GM18951 (cell line): ENCODE data around the gene HIVEP3.

Experiments used
- POLR2A ChIP-seq: IDR thresholded peaks from 4 replicates; pipeline ENCODE4 v1.6.1; 2011; ENCODE audit warnings: mild to moderate bottlenecking; ENCODE audit not compliant: insufficient read length, insufficient read depth; ENCODE audit errors: extremely low read depth
- in situ Hi-C: fragments of 300-500 bp; cut with MboI; formaldehyde crosslinking; loops from one replicate; pipeline ENCODE4 v1.12.0; 2022; ENCODE audit warnings: low sequenced_read_pairs, mixed read lengths, inconsistent platforms; ENCODE audit not compliant: unreplicated experiment

The HIVEP3 gene

DNA sequence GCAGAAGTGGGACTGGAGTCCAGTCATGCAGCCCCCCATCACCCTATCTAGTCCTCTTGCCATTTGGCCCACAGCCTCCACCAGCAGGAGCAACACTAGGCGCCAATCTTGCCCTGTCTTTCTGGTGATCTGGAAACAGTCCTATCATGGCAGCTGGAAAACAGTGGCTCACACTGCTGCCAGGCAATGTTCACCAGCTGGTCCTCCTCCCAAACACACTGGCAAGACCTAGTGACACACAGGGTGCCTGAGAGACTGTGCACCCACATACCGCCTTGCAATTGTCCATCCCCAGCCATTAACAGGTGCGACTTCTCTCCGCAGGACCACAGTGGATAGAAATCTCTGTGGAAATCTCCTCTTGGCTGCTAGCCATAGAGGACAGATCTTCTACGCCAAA is 105.5 kb downstream of the HIVEP3 start:
- in situ Hi-C loops, result no loop called here
- TF ChIP-seq POLR2A, result no peak

DNA sequence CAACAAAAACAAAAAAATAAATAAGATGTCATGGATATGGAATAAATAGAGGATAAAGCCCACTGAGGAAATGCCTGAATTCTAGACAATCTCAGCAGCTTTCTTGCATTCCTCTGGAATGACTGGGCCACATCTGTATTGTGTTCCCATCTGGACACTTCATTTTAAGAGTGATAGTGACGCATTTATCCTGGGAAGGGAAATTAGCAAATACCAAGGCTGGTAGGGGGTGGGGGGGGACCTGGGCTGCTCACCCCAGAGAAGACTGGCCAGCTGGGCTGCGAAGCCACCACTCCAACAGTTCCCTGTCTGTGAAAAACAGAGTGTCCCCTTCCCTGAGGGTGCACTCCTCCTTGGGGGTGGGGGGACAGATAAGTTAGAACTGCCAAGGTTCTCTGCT is 106.3 kb downstream of the HIVEP3 start:
- in situ Hi-C loops, result no loop called here

DNA sequence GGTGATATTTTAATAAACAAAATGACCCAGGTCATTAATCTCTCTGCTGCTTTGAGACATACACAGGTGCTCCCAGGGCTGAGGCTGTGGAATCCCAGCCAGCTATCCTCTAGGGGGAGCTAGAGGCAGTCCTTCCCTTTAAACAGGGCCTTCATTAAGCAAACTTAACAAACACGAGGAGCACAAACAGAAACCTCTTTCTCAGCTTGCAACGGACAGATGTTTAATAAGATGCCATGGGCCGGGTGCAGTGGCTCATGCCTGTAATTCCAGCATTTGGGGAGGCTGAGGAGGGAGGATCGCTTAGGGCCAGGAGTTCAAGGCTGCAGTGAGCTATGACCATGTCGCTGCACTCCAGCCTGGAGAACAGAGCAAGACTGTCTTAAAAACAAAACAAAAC is 106.7 kb downstream of the HIVEP3 start:
- TF ChIP-seq POLR2A, result no peak
- in situ Hi-C loops, result no loop called here

More for the DNA sequence above, 106.3 kb downstream of the HIVEP3 start:
- no peak for TF ChIP-seq POLR2A

DNA sequence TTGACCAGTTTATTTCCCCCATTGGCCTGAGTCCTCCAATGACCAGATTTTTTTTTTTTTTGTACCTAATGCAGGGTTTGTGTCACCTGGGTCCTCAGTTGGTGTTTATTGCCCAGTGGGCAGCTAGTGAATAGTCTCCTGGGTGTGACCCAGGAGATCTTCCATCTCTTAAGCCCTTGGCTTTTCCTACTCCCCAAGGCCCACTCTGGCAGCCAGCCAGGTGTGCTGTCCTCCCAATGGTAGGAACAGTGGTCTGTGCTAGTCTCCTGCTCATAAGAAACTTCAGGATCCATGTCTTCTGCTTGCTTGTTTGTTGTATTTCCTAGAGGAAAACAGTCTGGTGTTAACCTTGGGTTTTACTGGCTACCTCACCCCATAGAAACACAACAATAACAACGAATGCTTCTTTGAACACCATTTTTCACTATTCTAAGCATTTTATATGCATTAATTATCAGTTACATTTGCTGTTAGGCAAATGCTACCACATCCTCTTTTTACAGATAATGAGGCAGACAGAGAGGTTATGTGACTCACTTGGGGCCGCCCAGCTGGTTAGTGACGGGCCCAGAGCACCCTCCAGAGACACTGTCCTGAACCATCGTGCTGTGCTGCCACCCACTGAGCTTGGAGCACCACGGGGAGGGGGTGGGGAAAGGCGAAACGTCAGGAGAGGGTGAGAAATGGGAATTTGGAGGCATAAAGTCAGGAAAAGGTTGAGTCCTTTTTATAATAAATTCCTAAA is 107.5 kb downstream of the HIVEP3 start:
- in situ Hi-C loops, result no loop called here
- TF ChIP-seq POLR2A, result no peak

DNA sequence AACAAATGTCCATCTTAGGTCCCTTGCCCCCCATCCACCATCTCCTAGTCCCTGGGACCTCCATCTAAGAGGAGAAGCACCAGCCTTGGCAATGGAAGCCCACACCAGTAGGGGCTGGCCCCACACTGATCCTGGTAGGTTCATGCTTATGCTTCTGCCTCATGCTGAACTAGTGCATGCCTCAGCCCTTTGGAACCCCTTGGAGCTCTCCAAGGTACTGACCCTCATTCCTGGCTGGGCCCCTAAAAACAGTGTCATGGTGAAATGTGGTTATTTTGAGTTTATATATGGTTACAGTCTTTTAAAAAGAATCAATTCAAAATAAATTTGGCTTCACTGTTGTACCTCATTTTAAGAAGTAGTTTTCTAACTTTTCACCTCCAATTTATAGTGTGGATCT is 108.3 kb downstream of the HIVEP3 start:
- TF ChIP-seq POLR2A, result no peak
- in situ Hi-C loops, result no loop called here

DNA sequence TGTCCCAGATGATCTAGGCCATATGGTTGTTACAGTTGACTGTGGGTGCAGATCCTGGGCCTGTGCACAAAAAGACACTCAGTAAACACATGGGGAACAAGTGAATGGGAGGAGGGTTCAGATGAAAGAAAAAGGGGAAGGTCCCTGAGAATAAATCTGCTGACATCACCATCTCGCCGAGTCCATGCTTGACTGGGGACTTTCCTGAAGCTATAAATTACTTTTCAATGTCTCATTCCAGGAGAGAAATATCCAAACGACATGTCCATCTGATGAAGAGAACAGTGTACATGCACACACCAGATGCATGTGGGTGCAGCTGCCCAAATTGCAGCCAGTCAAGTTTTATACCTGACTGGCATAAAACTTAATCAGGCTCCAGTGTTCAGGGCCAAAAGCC is 109.0 kb downstream of the HIVEP3 start:
- in situ Hi-C loops, result no loop called here
- no peak for TF ChIP-seq POLR2A

DNA sequence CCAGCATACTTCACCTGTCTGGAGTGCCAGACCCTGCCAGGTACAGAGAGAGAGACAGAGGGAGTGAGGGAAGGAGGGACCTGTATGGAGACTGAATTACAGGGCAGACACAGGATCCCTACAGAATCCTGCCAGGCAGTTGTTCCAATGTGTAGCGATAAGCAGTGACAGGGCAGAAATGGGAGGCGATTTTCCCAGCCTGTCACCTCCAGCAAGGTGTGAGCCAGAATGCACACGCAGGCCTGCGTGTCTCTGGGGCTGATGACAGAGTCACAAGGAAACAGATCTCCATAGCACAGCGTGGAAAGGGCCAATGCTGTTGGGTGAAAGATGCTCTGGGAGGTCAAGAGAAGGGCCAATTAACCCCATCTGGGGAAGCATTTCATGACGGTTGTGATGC is 111.3 kb downstream of the HIVEP3 start:
- in situ Hi-C loops, result no loop called here
- TF ChIP-seq POLR2A, result no peak

DNA sequence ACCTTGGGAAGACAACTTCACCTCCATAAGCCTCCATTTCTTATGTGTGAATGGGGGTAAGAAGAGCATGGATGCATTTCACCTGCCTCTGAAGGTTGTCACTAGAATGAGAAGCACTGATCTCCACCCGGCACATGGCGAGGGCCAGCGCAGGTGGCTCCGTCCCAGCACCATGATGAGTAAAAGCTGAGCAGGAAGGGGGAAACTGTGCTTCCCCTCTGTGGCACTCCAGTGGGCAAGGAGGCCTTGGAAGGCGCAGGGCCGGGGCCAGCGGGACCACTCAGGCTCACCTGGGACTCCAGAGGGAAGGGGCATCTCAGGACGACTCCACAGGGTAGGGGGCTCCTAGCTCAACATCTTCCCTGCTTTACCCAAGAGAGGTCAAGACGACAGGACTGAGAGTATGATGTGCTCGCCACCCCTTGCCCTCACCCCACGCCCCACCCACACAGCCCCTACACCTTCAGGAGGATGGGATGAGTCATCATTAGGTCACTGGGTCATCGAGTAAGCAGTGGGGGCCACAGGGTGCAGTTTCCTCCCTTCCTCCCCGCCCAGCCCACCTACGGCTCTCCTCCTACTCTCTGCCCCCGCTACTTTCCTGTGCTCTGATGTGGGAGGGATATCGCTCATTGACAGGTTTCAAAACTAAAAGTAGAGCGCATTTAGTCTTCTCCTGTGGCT is 112.1 kb downstream of the HIVEP3 start:
- in situ Hi-C loops, result no loop called here
- TF ChIP-seq POLR2A, result no peak

DNA sequence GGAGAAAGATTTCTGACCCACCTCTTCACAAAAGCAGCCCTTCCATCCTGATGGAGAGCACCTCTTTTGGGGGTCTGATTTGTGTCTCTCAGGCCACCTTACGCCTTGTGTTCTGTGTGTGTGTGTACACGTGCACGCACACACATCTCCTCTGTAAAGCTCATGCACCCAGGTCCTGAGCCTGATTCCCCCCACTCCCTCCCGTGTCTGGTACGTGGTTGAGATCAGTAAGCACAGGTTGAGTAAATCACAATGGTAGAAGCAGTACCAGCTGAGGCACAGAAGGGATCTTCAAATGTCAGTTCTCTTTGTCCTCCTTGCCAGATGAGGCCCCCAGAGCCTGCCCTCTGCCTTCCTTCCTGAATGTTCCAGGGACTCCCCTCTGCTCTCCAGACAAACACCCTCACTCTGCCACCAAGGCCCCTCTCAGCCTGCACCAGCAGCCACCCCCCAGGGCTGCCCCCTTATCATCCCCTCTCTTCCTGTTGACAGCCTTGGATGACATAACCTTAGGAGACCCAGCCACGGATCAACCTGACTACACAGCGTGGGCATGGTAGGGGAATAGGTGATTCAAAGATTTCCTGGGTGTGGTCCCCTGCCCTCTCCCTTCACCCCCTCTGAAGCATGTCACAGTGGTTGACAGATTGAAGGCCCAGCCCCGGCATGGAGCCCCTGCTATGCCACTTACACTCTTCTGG is 112.8 kb downstream of the HIVEP3 start:
- in situ Hi-C loops, result no loop called here
- no peak for TF ChIP-seq POLR2A

DNA sequence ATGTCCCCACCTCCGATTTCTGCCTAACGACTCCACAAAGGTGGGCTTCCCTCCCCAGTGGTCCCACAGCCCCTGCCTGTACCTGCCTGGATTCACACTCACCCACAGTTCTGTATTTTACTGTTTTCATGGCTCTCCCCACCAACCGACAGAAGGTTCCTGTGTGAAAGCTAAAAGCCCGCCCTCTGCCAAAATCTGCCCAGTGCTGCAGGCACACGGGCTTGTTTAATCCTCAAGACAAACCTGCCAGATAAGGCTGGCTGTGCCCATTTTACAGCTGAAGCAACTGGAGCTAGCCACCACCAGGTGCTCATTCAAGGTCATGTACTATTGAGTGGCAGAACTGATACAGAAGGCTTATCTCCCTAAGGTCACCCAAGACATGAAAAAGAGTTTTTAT is 114.5 kb downstream of the HIVEP3 start:
- in situ Hi-C loops, result no loop called here
- no peak for TF ChIP-seq POLR2A

DNA sequence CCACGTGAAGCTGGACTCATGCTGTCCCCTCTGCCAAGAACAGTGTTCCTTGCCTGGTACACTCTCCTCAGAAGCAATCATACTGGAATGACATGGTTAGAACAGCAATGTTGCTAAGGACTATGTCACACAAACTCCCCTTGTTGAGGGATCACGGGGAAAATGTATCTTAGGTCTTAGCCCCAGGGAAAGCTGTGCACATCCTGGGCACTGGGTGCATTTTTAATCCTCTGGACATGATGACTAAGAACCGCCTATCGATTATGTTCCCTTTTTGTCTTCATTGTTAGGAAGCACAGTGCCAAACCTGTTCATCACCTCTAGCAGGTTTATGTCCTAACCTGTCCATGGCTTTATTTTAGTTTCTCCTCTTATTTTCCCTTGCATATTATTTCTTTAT is 115.1 kb downstream of the HIVEP3 start:
- TF ChIP-seq POLR2A, result no peak
- in situ Hi-C loops, result no loop called here

DNA sequence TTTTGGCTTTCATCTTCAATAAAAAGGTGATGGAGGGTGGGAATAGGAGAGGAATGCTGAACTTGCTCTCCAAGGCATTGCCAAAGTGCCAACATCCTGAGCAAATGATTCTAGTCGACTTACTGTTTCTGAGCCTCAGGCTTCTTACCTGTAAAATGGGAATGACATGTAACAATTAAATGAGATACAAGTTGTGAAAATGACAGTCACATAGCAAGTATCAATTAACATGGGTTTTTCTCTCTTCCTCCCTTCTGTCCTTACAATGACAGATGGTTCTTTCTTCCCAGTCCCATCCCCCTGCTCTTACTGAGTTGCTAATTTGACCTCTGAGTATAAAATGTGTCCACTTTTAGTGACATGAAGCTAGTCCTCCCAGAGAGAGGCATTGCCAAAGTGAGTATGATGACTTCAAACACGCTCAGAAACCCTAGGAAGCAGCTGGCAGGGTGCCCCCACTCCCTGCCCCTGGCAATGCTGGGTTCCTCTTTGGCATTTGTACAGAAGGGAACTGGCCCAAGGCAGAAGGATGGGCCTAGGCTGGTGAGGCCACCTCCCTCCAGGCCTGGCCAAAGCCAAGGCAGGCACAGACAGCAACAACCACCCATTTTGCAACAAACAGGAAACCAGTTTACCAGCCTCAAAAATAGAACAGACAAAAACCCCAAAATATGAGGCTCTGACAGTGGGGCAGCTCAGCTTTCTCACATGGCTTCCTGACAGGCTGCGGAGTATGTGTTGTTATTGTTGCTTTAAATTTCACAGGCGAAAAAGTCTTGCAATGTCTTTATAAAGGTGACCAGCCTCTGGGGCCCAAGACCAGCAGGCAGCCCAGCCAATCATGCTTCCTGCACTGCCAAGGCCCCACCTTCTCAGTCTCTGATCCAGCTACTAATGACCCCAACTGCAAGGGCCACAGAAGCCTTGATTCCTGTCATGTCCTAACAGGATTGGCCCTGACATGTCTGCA is 115.9 kb downstream of the HIVEP3 start:
- in situ Hi-C loops, result no loop called here
- TF ChIP-seq POLR2A, result no peak
